SK-N-SH (cell line): Measurements from ENCODE around the gene MTMR12.

ENCODE experiments used
- JUND ChIP-seq: IDR thresholded peaks from 2 replicates; pipeline ENCODE4 v1.4.0; 2012
- RFX5 ChIP-seq: IDR thresholded peaks from 2 replicates; pipeline ENCODE4 v1.6.1; 2012; ENCODE audit warnings: mild to moderate bottlenecking, improper control_type of control experiment, low read length
- TF ChIP-seq, protein P1 (sequence below): fragments of 200-600 bp; sonication (generic); IDR thresholded peaks from 2 replicates; pipeline ENCODE4 v1.6.1; 2017; ENCODE audit warnings: antibody characterized with exemption, mild to moderate bottlenecking, moderate library complexity

DNA sequence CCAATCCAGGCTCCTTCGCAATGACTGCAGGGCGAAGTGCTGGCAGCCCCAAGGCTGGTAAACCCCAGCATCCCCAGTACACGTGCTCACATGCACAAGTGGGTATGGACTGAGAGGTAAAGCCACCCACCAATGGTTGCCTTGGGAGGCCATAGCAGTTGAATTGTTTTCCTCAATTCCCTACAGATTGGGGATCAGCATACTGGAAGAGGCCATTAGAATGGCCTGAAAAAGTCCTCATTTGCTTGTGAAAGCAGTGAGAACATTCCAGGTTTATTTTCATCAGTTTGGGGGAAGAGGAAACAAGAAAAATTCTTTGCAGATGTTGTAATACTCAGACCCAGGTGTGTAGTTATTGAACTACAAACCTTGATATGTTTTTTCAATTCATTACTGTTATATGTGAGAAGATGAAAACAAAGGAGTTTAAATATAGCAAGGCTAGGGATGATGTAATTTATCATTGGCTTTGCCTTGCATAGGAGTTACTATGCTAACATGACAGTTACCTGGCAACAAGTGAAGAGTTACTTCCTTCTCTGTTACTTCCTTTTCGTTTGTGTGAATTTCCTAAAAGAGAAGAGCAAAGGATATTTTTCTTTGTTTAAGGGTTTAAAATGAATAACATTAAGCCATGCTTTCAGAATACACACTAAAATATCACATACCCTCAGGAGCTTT, 36.4 kb downstream of the MTMR12 start:
- TF ChIP-seq JUND: no peak
- TF ChIP-seq RFX5: no peak
- TF ChIP-seq, protein P1, sequence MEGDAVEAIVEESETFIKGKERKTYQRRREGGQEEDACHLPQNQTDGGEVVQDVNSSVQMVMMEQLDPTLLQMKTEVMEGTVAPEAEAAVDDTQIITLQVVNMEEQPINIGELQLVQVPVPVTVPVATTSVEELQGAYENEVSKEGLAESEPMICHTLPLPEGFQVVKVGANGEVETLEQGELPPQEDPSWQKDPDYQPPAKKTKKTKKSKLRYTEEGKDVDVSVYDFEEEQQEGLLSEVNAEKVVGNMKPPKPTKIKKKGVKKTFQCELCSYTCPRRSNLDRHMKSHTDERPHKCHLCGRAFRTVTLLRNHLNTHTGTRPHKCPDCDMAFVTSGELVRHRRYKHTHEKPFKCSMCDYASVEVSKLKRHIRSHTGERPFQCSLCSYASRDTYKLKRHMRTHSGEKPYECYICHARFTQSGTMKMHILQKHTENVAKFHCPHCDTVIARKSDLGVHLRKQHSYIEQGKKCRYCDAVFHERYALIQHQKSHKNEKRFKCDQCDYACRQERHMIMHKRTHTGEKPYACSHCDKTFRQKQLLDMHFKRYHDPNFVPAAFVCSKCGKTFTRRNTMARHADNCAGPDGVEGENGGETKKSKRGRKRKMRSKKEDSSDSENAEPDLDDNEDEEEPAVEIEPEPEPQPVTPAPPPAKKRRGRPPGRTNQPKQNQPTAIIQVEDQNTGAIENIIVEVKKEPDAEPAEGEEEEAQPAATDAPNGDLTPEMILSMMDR: no peak
